Endothelial cell (in vitro differentiated cells): Measurements from ENCODE around the gene GALNT9. TPM values are rescaled to one million over a fixed set of nuclear protein-coding genes. Genes with fewer than 3 reads are reported as not detected.
"Not testable (repeated sequence)": the region's sequence is repeated elsewhere in the genome, so short reads cannot be mapped to it uniquely, and the experiment has no call there.

ENCODE experiments used
- DNase-seq: peaks from one replicate; pipeline ENCODE4 v3.0.0; 2021; ENCODE audit warnings: low spot score
- H3K27ac Mint-ChIP-seq: one replicate; pipeline ENCODE4 v1.8.0; 2021; ENCODE audit warnings: mixed read lengths, inconsistent platforms; ENCODE audit not compliant: unreplicated experiment
- H3K27me3 Mint-ChIP-seq: one replicate; pipeline ENCODE4 v1.8.0; 2021; ENCODE audit warnings: mild to moderate bottlenecking, moderate library complexity, mixed read lengths, inconsistent platforms; ENCODE audit not compliant: unreplicated experiment
- H3K36me3 Mint-ChIP-seq: one replicate; pipeline ENCODE4 v1.8.0; 2021; ENCODE audit warnings: mild to moderate bottlenecking, low read depth, mixed read lengths, inconsistent platforms; ENCODE audit not compliant: unreplicated experiment
- H3K4me1 Mint-ChIP-seq: one replicate; pipeline ENCODE4 v1.8.0; 2021; ENCODE audit warnings: mild to moderate bottlenecking, mixed read lengths, inconsistent platforms; ENCODE audit not compliant: unreplicated experiment
- H3K4me3 Mint-ChIP-seq: one replicate; pipeline ENCODE4 v1.8.0; 2021; ENCODE audit warnings: mild to moderate bottlenecking, mixed read lengths, inconsistent platforms; ENCODE audit not compliant: unreplicated experiment
- H3K9me3 Mint-ChIP-seq: one replicate; pipeline ENCODE4 v1.8.0; 2021; ENCODE audit warnings: mixed read lengths, inconsistent platforms; ENCODE audit not compliant: unreplicated experiment
- total RNA-seq: library from RNA; stranded (reverse); fragmentation: NEBNext Ultra II Directional; extraction: Animal tissue kit (Norgen Biotek cat#: 25700); gene quantifications from one replicate; pipeline ENCODE4 v1.2.1, GENCODE V29; 2021; ENCODE audit not compliant: unreplicated experiment
- TF ChIP-seq, protein P1 (sequence below): fragments of 200-600 bp; sonication (generic); IDR thresholded peaks from one replicate; pipeline ENCODE4 v1.5.0; 2021; ENCODE audit warnings: antibody characterized with exemption; ENCODE audit not compliant: unreplicated experiment

The GALNT9 gene
- total RNA-seq, 1 donor from 2014 or later, result not detected

DNA sequence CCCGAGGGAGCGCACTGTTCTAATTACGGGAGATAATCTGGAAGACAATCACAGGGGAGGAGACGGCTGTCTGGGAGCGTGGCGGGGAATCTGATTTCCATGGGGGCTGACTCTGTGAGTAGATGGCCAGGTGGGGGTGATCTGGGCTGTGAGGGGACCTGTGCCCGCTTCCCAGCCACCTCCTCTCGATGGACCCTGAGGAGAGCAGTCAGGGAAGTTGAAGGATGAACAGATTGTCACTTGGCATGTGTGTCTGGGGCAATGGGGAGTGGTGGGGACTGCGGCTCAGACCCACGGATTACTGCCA, 22.6 kb downstream of the GALNT9 start:
- H3K4me3 Mint-ChIP-seq, result no peak overlapping the region
- peaks cover 19% of the 10 kb centered on the region for H3K27me3 Mint-ChIP-seq
- no peak overlapping the region for H3K27ac Mint-ChIP-seq
- peaks cover 11% of the 10 kb centered on the region for H3K36me3 Mint-ChIP-seq
- no peak for DNase-seq
- H3K9me3 Mint-ChIP-seq, result peaks cover 7% of the 10 kb centered on the region
- TF ChIP-seq, protein P1, sequence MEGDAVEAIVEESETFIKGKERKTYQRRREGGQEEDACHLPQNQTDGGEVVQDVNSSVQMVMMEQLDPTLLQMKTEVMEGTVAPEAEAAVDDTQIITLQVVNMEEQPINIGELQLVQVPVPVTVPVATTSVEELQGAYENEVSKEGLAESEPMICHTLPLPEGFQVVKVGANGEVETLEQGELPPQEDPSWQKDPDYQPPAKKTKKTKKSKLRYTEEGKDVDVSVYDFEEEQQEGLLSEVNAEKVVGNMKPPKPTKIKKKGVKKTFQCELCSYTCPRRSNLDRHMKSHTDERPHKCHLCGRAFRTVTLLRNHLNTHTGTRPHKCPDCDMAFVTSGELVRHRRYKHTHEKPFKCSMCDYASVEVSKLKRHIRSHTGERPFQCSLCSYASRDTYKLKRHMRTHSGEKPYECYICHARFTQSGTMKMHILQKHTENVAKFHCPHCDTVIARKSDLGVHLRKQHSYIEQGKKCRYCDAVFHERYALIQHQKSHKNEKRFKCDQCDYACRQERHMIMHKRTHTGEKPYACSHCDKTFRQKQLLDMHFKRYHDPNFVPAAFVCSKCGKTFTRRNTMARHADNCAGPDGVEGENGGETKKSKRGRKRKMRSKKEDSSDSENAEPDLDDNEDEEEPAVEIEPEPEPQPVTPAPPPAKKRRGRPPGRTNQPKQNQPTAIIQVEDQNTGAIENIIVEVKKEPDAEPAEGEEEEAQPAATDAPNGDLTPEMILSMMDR, result no peak
- no peaks in the 10 kb centered on the region for H3K4me1 Mint-ChIP-seq

DNA sequence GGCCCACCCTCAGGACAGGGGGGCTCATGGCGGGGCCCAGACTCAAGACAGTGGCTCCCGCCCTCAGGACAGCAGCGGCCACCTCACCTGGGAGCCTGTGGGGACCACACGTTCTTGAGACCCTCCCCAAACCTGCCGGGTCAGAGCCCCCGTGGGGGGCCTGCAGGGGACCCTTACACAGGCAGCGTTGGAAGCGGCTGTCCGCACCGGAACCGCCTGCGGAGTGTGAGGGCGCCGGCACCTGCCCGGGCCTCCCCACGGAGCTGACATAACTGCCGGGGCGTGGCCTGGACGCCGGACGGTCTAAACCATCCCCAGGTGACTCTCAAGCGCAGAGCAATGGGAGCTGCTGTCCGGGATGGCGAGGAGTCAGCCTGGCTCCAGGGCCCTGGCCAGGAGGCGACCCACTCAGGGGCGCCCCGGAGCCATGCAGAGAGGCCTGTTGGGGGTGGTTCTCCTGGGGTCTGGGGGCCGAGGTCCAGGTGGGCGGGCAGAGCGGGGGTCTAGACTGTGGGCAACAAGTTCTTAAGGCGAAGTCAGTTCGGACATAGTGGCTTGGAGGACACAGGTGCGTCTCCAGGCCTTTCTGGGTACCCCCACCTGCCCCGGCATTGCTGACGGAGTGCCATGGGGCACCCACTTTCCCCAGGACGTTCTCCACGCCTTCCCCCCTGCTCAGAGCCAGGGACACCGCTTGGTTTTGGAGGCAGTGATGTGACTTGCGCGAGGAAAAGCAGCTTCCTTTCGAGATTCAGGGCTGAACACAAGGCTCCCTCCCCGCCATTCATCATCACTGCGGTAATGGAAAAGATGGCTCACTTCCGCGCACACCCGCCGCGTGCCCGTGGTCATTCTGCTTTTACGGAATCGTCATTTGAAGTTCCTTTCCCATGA, 23.2 kb downstream of the GALNT9 start:
- Mint-ChIP-seq H3K4me3 (no peak overlapping the region), H3K4me1 (no peaks in the 10 kb centered on the region), H3K27ac (no peak overlapping the region), H3K36me3 (peaks cover 7% of the 10 kb centered on the region), H3K9me3 (peaks cover 5% of the 10 kb centered on the region), H3K27me3 (peaks cover 19% of the 10 kb centered on the region)
- TF ChIP-seq, protein P1, result no peak
- DNase-seq, result no peak

DNA sequence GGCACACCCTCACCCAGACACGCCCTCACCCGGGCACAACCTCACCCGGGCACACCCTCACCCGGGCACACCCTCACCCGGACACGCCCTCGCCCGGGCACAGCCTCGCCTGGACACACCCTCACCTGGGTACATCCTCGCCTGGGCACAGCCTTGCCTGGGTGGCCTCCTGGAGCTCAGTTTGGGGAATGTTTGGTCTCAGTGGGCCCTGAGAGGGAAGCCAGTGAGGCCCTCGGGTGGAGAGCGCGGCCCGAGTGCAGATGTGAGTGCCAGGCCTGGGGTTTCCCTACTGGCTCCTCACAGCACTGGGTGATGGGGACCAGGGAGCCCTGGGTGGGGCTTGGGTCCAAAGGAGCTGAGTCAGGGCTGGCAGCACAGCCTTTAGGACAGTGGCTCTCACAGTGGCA, 23.8 kb downstream of the GALNT9 start:
- H3K4me1 Mint-ChIP-seq, result no peaks in the 10 kb centered on the region
- no peak for DNase-seq
- H3K36me3 Mint-ChIP-seq, result peaks cover 3% of the 10 kb centered on the region
- H3K27ac Mint-ChIP-seq, result no peak overlapping the region
- TF ChIP-seq, protein P1, result no peak
- no peaks in the 10 kb centered on the region for H3K9me3 Mint-ChIP-seq
- H3K27me3 Mint-ChIP-seq, result peaks cover 15% of the 10 kb centered on the region
- H3K4me3 Mint-ChIP-seq, result no peak overlapping the region

DNA sequence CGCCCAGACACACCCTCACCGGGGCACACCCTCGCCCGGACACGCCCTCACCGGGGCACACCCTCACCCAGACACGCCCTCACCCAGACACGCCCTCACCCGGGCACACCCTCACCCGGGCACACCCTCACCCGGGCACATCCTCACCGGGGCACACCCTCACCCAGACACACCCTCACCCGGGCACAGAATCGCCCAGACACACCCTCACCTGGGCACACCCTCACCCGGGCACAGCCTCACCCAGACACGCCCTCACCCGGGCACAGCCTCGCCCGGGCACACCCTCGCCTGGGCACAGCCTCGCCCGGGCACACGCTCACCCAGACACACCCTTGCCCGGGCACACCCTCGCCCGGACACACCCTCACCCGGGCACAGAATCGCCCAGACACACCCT, 24.5 kb downstream of the GALNT9 start:
- DNase-seq, H3K4me3 Mint-ChIP-seq, H3K9me3 Mint-ChIP-seq, H3K27ac Mint-ChIP-seq, H3K4me1 Mint-ChIP-seq, H3K36me3 Mint-ChIP-seq: not testable (repeated sequence)
- H3K27me3 Mint-ChIP-seq, result peaks cover 15% of the 10 kb centered on the region

DNA sequence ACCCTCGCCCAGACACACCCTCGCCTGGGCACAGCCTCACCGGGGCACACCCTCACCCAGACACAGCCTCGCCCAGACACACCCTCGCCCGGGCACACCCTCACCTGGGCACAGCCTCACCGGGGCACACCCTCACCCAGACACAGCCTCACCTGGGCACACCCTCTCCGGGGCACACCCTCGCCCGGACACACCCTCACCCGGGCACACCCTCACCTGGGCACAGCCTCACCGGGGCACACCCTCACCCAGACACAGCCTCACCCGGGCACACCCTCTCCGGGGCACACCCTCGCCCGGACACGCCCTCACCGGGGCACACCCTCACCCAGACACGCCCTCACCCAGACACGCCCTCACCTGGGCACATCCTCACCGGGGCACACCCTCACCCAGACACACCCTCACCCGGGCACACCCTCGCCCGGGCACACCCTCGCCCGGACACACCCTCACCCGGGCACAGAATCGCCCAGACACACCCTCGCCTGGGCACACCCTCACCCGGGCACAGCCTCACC, 25.5 kb downstream of the GALNT9 start:
- peaks cover 13% of the 10 kb centered on the region for H3K27me3 Mint-ChIP-seq
- H3K36me3 Mint-ChIP-seq, DNase-seq, H3K9me3 Mint-ChIP-seq, H3K27ac Mint-ChIP-seq, H3K4me3 Mint-ChIP-seq, H3K4me1 Mint-ChIP-seq: not testable (repeated sequence)
